Tibial nerve (tissue), 4 donors: Measurements from ENCODE around the gene ARHGAP6. TPM values are rescaled to one million over a fixed set of nuclear protein-coding genes. Genes with fewer than 3 reads are reported as not detected.

Experiments used
- DNase-seq, 2 donors: peaks; one replicate each; pipeline ENCODE4 v3.0.0-alpha.2; 2019; ENCODE audit warnings: low spot score in 2 of 2
- H3K27ac ChIP-seq, 4 donors: fragments of 200-600 bp; sonication (generic) in 3 of 4; one replicate each; pipeline ENCODE4 v1.5.1; 2017 to 2019; ENCODE audit warnings: mild to moderate bottlenecking in 1 of 4
- H3K27me3 ChIP-seq, 2 donors: fragments of 200-600 bp; sonication (generic) in 1 of 2; one replicate each; pipeline versions ENCODE4 v1.5.1 to v1.6.0; 2017 to 2019
- H3K36me3 ChIP-seq, 3 donors: fragments of 200-600 bp; sonication (generic); one replicate each; pipeline ENCODE4 v1.5.1; 2018 to 2019
- H3K4me1 ChIP-seq, 4 donors: fragments of 200-600 bp; sonication (generic) in 3 of 4; one replicate each; pipeline ENCODE4 v1.5.1; 2017 to 2019
- H3K4me3 ChIP-seq, 4 donors: fragments of 200-600 bp; sonication (generic) in 3 of 4; one replicate each; pipeline ENCODE4 v1.5.1; 2017 to 2019; ENCODE audit warnings: mild to moderate bottlenecking in 1 of 4, moderate library complexity in 1 of 4
- H3K9me3 ChIP-seq, 4 donors: fragments of 200-600 bp; sonication (generic) in 3 of 4; one replicate each; pipeline ENCODE4 v1.5.1; 2017 to 2019
- EP300 ChIP-seq, 2 donors: sonication (generic); formaldehyde crosslinking; IDR thresholded peaks; one replicate each; pipeline ENCODE4 v1.6.1; 2017; ENCODE audit warnings: antibody characterized with exemption in 2 of 2, mild to moderate bottlenecking in 1 of 2
- POLR2A ChIP-seq, 2 donors: fragments of 450-650 bp; IDR thresholded peaks; one replicate each; pipeline ENCODE4 v1.6.1; 2017; ENCODE audit warnings: antibody characterized with exemption in 2 of 2, mild to moderate bottlenecking in 2 of 2, moderate library complexity in 2 of 2
- WGBS, 2 donors: methylation state at CpG; one replicate each; pipeline ENCODE4 v1.1.5; 2018; 5-methylcytosine and 5-hydroxymethylcytosine counted together
- total RNA-seq, 4 donors: library from RNA; depleted of rRNA; stranded (reverse); fragments of >200 nt; gene quantifications; one replicate each; pipeline ENCODE4 v1.1.0, GENCODE V29; 2016
- TF ChIP-seq, protein P1 (sequence below), 5 experiments: fragments of 200-600 bp in 3 of 5; fragments of 450-650 bp in 2 of 5; sonication (generic) in 3 of 5; IDR thresholded peaks; one replicate each; pipeline ENCODE4 v1.5.1; 2016 to 2019; ENCODE audit warnings: antibody characterized with exemption in 5 of 5, mild to moderate bottlenecking in 3 of 5, moderate library complexity in 2 of 5

ARHGAP6 gene
- total RNA-seq, 4 donors from 2014 or later = 16.0 to 51.9 (median 39.3) TPM

DNA sequence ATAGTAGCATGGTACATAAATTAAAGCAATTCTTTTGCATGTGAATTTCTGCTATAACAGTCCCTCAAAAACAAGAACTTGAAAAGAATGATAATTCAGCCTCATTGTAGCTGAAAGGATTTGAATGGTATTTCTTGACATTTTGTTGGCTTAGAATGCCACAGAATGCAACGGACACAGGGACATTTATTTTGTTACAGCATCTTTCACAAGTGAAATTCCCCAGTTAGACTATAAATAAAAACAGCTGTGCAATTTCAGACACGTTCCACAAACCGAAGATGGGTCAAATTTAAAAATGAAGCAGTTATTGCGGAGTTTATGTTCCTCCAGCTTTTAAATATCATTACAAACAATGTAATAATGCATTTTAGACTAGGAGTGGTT lies 455.3 kb downstream of the ARHGAP6 start:
- TF ChIP-seq EP300 (IDR thresholded peaks at IDR 0.05) = no peak
- Histone ChIP-seq H3K27ac (no peak overlapping the region), H3K36me3 (no peaks in the 10 kb centered on the region), H3K27me3 (no peaks in the 10 kb centered on the region), H3K4me1 (no peaks in the 10 kb centered on the region), H3K4me3 (no peak overlapping the region), H3K9me3 (no peaks in the 10 kb centered on the region)
- no peak for DNase-seq
- 13 to 33% methylated on average over 4 of the region's 4 CpGs for WGBS, 2 donors

DNA sequence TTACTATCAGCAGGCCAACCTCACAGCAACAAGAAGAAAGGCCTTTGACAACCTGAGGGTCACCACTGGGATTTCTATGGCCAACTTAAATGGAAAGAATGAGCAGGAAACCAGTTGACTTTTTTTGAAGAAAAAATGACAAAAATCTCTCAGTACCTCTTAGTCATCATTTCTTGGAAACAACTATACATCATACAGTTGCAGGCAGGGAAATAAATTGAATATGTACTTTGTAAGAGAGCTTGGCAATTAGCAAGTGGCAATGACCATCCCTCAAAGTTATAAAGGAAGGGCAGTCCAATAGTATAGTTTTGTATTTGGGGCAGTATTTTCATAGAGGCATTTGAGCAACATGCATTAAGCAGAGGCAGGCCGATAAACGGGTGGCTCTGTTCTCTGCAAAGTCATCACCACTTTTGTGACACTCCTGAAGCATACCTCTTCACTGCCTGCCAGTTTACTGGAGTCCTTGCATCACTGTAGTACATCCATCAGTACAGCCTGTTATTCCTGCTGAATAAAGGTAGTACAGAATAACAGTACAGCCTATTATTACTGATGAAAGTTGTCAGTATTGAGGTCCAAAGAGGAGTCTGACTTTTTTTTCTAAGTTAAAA lies 455.8 kb downstream of the ARHGAP6 start:
- Histone ChIP-seq H3K4me3 (no peak overlapping the region), H3K27me3 (no peaks in the 10 kb centered on the region), H3K4me1 (no peaks in the 10 kb centered on the region), H3K9me3 (no peaks in the 10 kb centered on the region), H3K36me3 (no peaks in the 10 kb centered on the region), H3K27ac (no peak overlapping the region)
- no peak for DNase-seq
- TF ChIP-seq POLR2A (IDR thresholded peaks at IDR 0.05) (no peak), EP300 (IDR thresholded peaks at IDR 0.05) (no peak)
- TF ChIP-seq, protein P1, sequence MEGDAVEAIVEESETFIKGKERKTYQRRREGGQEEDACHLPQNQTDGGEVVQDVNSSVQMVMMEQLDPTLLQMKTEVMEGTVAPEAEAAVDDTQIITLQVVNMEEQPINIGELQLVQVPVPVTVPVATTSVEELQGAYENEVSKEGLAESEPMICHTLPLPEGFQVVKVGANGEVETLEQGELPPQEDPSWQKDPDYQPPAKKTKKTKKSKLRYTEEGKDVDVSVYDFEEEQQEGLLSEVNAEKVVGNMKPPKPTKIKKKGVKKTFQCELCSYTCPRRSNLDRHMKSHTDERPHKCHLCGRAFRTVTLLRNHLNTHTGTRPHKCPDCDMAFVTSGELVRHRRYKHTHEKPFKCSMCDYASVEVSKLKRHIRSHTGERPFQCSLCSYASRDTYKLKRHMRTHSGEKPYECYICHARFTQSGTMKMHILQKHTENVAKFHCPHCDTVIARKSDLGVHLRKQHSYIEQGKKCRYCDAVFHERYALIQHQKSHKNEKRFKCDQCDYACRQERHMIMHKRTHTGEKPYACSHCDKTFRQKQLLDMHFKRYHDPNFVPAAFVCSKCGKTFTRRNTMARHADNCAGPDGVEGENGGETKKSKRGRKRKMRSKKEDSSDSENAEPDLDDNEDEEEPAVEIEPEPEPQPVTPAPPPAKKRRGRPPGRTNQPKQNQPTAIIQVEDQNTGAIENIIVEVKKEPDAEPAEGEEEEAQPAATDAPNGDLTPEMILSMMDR (IDR thresholded peaks at IDR 0.05) = no peak
- 74 to 75% methylated on average over 2 of the region's 2 CpGs for WGBS, 2 donors

DNA sequence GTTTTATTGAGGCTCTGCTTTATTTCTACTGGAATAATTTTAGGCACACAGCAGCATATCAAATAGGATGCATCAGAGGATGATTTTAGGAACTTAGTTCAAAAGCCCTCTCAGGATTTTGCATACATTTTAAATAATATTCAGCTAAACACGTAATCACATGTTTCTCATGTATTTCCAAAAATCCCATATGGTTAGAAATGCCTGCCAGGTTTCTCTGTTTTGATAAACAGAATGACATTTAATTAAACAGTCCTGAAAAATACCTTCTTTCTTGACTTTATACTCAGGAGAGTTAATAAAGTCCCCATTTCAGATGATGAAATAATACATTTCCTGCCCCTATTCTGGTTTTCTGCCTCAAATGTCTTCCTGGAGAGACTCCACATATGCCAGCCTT lies 459.0 kb downstream of the ARHGAP6 start:
- whole genome bisulfite sequencing, 2 donors = 63 to 95% methylated on average over 1 of the region's 1 CpG
- H3K9me3 ChIP-seq = no peaks in the 10 kb centered on the region
- no peak overlapping the region for H3K27ac ChIP-seq
- H3K4me1 ChIP-seq = no peaks in the 10 kb centered on the region
- no peaks in the 10 kb centered on the region for H3K27me3 ChIP-seq
- no peak overlapping the region for H3K4me3 ChIP-seq
- TF ChIP-seq, protein P1 (IDR thresholded peaks at IDR 0.05) = no peak
- TF ChIP-seq POLR2A (IDR thresholded peaks at IDR 0.05) = no peak
- TF ChIP-seq EP300 (IDR thresholded peaks at IDR 0.05) = no peak
- H3K36me3 ChIP-seq = no peaks in the 10 kb centered on the region
- no peak for DNase-seq

DNA sequence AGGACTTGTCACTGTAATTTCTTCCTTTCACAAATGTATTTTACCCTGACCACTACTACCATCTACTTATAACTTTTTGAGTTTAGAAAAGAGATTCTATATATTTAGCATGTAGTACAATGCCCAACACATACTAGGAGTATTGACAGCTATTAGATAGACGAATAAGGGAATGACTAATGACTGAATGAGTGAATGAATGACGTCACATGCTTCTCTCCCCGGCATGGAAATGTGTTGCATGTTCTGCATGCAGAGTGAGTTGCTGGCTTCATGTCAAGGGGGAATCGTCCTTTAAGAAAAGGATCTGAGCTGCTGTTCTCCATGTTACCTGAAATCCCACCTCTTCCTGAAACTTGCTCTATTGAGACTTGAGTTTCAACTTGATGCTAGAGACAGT lies 459.9 kb downstream of the ARHGAP6 start:
- no peak for DNase-seq
- 61 to 72% methylated on average over 4 of the region's 4 CpGs for WGBS, 2 donors
- H3K4me1 ChIP-seq = no peaks in the 10 kb centered on the region
- no peaks in the 10 kb centered on the region for H3K9me3 ChIP-seq
- H3K36me3 ChIP-seq = no peaks in the 10 kb centered on the region
- no peaks in the 10 kb centered on the region for H3K27me3 ChIP-seq
- H3K27ac ChIP-seq = no peak overlapping the region
- no peak for TF ChIP-seq EP300 (IDR thresholded peaks at IDR 0.05)
- TF ChIP-seq, protein P1 (IDR thresholded peaks at IDR 0.05) = no peak
- no peak for TF ChIP-seq POLR2A (IDR thresholded peaks at IDR 0.05)
- H3K4me3 ChIP-seq = no peak overlapping the region

DNA sequence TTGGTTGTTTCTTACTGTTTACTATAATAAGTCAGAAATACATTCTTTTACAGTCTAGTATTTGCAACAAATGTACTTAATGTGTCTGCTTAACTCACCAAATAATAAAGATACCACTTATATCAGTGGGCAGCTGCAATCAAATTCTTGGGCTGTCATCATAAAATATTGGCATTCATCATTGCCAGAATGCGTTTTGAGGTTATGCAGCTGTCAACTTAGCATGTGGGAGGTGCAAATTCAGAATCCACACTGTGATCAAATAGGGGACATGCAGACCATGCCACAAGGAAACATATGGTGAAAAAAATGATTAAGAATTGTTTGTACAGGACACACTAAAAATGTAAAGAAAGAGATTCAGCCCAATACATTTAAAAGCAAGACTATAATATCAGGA lies 468.0 kb downstream of the ARHGAP6 start:
- H3K4me1 ChIP-seq = no peaks in the 10 kb centered on the region
- H3K4me3 ChIP-seq = no peak overlapping the region
- DNase-seq = no peak
- no peaks in the 10 kb centered on the region for H3K27me3 ChIP-seq
- 23 to 24% methylated on average over 1 of the region's 1 CpG for WGBS, 2 donors
- no peaks in the 10 kb centered on the region for H3K36me3 ChIP-seq
- H3K27ac ChIP-seq = no peak overlapping the region
- TF ChIP-seq, protein P1 (IDR thresholded peaks at IDR 0.05) = no peak
- TF ChIP-seq POLR2A (IDR thresholded peaks at IDR 0.05) (no peak), EP300 (IDR thresholded peaks at IDR 0.05) (no peak)
- H3K9me3 ChIP-seq = no peaks in the 10 kb centered on the region

DNA sequence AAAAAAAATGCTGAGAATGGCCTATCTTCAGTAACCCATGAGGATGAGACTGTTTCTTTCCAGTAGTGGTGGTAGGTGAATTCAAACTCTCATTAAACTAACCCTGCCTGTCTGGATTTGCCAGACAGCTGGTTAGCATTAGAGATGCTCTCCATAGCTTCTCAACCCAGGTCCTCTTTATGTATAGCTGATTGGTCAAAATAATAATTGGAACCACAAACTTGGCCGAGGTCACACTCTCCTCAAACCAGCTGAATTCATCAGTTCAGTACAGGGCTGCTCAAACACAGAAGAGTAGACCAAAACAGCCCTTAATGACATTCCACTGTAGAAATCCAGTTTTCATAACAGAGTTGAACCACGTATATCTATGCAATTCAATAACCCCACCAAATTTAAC lies 469.2 kb downstream of the ARHGAP6 start:
- TF ChIP-seq POLR2A (IDR thresholded peaks at IDR 0.05) (no peak), EP300 (IDR thresholded peaks at IDR 0.05) (no peak)
- TF ChIP-seq, protein P1 (IDR thresholded peaks at IDR 0.05) = no peak
- Histone ChIP-seq H3K27me3 (no peaks in the 10 kb centered on the region), H3K4me1 (no peaks in the 10 kb centered on the region), H3K4me3 (no peak overlapping the region), H3K9me3 (no peaks in the 10 kb centered on the region), H3K36me3 (no peaks in the 10 kb centered on the region), H3K27ac (no peak overlapping the region)
- DNase-seq = no peak
- 40 to 74% methylated on average over 2 of the region's 2 CpGs for WGBS, 2 donors
